NCI-H2196 (cell line): ENCODE data around the gene OSBPL10.
"Not testable (repeated sequence)": the region's sequence is repeated elsewhere in the genome, so short reads cannot be mapped to it uniquely, and the experiment has no call there.

ENCODE experiments used
- DNase-seq: peaks from one replicate; lab custom pipeline; 2025; ENCODE audit not compliant: unreplicated experiment; lab: John Stamatoyannopoulos, UW

OSBPL10 gene, protein sequence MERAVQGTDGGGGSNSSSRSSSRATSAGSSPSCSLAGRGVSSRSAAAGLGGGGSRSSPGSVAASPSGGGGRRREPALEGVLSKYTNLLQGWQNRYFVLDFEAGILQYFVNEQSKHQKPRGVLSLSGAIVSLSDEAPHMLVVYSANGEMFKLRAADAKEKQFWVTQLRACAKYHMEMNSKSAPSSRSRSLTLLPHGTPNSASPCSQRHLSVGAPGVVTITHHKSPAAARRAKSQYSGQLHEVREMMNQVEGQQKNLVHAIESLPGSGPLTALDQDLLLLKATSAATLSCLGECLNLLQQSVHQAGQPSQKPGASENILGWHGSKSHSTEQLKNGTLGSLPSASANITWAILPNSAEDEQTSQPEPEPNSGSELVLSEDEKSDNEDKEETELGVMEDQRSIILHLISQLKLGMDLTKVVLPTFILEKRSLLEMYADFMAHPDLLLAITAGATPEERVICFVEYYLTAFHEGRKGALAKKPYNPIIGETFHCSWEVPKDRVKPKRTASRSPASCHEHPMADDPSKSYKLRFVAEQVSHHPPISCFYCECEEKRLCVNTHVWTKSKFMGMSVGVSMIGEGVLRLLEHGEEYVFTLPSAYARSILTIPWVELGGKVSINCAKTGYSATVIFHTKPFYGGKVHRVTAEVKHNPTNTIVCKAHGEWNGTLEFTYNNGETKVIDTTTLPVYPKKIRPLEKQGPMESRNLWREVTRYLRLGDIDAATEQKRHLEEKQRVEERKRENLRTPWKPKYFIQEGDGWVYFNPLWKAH

DNA sequence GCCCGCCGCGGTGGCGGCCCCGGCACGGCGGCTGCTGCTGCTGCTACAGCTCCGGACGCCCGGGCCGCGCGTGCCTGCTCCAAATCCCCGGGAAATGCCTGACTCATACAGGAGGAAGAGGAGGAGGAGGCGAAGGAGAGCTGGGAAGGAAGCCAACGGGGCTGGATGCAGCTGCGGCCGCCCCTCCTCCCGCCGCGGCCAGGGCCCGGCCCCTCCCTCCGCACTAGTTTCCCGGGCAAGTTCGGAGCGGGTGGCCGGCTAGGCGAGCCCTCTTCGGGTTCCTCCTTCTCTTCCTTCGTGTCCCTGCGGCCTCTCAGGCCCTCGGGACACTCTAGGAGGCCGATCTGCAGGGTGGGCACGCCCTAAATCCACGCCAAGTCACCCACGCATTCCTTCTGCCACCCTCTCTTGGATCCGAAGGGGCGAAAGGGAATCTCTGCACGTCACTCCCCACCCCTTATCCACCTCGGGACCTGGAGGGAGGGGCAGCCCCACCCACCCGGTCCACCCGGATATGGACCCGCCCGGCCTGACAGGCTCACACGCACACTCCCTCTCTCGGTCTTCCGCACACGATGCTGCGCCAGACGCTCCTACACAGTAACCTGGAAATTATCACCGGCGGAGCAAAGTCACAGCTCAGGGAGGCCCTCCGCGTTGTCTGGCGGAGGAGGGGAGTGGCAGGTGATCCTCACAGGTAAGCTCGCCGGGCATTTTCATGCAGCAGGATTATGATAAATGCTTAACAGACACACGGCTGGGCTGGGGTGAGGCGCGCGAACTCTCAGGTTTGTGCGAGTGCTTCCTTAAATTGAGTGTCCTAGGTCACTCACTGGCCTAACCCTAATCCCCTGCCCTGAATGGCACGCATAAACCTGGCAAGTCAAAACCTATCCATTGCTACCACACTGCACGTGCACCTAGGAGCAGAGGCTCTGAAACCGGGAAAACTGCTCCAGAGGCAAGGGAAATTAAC, at the start of gene OSBPL10, which contains the start of gene ZNF860:
TSS of gene OSBPL10 (minus strand) at position 57 of the 976 bp plus-strand sequence. CDS start 83 bp downstream, outside the sequence.
TSS of gene ZNF860 (plus strand) at position 545 of the 976 bp plus-strand sequence. CDS start 7,330 bp downstream, outside the sequence.
- DNase-seq = peak; percentile 28

DNA sequence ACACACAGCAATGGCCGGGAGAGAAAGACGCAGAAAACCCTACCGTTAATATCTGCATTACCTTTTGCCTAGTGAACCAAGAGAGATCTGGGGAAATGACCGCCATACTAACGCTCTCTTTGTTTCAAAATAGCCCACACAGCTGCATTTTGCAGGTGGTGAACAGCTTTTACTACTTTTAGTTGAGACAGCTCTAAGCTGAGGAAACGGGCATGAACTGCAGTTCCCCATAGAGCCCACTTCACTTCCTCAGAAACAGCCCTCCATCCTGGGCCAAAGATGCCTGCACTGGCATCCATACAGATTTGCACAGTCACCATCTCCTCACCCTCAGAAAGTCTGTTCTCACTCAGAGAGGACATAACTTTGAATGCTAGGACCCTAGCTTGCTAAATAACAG, 45.5 kb upstream of the OSBPL10 start:
- no peak for DNase-seq

DNA sequence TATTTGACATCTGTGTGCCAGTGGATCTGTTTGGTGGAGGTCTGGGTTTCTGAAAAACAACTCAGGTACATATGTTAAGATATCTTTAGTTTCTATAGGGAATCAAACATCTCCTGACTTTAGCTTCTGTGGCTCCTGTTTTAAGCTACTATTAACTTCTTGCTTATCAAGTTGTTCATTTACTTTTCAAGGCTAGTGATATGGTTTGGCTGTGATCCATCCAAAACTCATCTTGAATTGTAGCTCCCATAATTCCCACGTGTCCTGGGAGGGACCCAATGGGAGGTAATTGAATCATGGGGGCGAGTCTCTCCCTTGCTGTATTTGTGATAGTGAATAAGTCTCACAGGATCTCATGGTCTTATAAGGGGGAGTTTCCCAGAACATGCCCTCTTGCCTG, 41.9 kb upstream of the OSBPL10 start:
- no peak for DNase-seq

DNA sequence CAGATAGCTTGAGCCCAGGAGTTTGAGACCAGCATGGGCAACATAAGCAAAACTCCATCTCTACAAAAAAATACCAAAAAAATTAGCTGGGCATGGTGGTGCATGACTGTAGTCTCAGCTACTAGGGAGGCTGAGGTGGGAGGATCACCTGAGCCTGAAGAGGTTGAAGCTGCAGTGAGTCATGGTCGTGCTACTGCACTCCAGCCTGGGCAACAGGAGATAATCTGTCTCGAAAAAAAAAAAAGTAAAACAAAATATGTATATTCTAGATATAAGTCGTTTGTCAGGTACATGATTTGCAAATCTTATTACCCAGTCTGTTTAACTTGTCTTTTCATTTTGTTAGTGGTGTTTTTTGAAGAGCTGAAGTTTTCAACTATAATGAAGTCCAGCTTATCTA, 40.7 kb upstream of the OSBPL10 start:
- no peak for DNase-seq

DNA sequence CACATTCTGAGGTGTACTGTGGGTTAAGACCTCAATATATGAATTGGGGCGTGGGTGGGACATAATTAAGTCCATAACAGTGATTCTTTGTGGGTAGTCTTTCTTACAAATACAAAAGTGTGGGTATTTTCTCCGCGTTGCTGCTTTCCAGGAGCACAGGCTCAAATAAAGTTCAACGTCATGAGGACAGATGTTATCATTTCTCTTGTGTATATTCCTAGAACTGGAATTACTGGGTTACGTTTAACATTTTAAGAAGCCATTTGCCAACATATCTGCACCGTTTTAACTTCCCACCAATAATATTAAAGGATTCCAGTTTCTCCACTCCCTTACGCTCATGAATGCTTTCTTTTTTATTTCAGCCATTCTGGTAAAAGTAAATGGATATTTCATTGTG, 40.1 kb upstream of the OSBPL10 start:
- no peak for DNase-seq

DNA sequence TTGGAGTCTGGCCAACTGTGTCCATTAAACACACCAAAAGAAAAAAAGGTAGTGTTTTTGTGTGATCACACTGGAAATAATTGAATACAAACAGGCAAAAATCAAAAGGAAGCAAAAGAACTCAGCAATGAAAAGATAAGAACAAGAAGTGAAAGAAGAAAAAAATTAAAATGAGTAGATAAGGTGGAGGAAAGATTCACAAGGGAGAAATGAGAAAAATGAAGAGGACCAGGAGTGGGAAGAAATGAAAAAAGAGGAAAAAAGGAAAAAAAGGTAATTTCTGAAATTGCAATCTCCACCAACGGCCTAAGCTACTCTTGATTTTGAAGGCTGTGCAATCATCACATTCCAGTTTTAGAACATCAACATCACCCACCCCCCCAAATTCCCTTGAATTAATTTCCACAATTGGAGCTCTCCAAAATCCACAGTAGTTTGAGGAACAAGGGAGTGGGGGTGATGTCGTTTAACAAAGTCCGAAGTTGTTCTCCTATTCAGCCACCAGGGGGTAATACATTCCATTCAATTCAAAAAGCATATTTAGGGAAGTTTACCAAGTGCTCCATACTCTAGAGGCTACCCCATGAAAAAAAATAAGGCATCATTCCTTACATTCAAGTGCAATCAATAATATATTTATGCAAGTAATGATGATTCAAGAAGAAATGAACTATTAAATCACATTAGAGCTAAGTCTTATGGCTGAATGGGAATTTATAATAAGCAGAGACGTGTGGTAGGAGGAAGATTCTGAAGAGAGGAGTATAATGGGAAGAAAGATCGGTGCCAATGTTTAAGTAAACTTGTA, 37.9 kb upstream of the OSBPL10 start:
- peak; percentile 4 for DNase-seq

DNA sequence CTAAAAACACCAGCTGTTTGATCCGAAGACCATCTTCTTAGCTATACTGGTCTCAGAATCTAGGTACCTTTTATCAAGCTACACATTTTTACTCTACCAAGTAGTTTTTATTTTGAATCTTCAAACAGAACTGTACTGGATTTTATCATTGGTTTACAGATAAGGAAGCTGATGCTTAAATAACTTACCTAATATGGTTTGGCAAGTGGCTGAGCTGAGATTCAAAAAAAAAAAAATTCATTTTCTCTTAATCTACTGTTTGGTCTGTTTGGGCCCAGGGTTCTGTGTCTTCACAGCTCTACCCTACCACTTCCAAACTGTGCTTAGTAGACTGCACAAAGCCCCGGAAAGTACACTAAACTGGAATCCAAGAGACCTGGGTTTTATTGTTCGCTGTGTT, 36.2 kb upstream of the OSBPL10 start:
- DNase-seq = no peak

DNA sequence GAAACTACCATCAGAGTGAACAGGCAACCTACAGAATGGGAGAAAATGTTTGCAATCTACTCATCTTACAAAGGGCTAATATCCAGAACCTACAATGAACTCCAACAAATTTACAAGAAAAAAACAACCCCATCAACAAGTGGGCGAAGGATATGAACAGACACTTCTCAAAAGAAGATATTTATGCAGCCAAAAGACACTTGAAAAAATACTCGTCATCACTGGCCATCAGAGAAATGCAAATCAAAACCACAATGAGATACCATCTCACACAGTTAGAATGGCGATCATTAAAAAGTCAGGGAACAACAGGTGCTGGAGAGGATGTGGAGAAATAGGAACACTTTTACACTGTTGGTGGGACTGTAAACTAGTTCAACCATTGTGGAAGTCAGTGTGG, 34.6 kb upstream of the OSBPL10 start:
- DNase-seq = not testable (repeated sequence)

DNA sequence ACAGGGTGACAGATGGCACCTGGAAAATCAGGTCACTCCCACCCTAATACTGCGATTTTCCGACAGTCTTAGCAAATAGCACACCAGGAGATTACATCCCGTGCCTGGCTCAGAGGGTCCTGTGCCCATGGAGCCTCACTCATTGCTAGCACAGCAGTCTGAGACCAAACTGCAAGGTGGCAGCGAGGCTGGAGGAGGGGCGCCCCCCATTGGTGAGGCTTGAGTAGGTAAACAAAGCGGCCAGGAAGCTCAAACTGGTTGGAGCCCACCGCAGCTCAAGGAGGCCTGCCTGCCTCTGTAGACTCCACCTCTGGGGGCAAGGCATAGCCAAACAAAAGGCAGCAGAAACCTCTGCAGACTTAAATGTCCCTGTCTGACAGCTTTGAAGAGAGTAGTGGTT, 29.6 kb upstream of the OSBPL10 start:
- DNase-seq = not testable (repeated sequence)

DNA sequence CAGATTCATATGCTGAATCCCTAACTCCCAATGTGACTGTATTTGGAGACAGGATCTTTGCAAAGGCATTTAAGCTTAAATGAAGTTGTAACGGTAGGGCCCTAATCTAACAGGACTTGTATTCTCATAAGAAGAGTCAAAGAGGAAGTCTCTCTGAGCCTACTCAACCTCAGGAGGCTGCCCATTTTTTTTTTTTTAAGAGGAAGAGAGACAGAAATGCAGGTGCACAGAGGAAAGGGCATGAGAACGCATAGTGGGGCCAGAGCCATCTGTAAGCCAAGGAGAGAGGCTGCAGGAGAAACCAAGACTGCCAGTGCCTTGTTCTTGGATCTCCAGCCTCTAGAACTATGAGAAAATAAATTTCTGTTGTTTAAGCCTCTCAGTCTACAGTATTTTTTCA, 28.9 kb upstream of the OSBPL10 start:
- DNase-seq = no peak

DNA sequence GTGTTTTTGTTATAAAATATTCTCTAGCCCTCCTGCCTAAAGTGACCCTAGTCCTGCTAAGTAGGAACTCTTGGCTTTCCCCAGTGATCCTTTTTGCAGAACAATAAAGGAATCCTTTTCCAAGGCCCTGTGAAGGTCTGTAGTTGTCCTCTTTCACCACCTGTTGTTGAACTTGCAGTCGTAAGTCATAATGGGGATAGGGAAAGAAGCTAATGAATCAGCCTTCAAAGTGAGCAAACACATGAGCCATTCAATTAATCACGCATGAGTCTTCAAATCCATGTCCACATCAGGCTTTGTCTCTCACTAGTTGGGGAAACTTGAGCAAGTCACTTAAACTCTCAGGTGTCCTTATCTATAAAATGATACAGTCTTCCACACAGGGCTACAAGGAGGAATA, 28.0 kb upstream of the OSBPL10 start:
- no peak for DNase-seq

DNA sequence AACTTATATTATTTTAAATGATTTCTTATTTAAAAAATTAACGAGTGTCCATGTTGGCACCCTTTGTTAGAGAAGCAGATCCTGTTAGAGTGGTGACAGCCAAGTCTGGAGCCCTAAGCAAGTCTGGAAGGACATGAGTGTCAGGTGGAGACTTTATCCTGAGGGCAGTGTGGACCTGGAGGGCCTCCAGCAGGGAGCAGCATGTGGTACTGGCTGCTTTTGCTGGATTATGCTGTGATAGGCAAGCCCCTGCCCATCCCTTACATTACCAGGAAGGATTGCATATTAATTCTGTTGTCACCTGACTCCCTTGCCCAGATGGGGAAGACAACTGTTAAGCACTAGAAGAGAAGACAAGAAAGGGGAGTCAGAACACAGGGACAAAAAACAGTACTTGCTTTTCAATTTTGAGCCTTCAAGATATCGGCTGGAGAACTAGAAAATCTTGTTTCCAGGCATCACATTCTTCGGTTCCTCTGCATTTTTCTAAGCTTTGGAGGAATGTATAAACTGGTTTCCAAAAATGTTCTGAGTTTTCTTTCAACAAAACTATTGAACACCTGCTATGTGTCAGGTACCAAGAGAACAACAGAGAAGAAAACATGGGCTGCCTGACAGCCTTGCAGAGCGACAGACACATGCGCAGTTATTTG, 23.2 kb upstream of the OSBPL10 start:
- no peak for DNase-seq

DNA sequence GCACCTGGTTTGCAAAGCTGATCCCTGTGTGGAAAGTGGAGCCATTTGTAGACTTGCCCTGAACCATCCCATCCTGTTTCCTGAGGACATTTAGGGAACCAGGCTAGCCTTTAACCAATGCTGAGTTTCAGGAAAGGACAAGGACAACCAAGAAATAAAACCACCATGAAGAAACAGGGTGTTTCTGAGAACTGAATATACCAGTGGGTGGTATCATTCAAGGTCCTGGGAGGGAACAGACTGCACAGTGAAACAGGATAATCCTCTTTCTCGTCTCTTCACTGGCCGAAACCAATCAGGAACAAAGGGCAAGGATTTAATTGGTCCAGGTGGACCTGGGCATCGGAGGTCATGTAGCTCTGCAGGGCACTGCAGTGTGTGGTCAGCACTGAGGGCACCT, 22.3 kb upstream of the OSBPL10 start:
- no peak for DNase-seq

DNA sequence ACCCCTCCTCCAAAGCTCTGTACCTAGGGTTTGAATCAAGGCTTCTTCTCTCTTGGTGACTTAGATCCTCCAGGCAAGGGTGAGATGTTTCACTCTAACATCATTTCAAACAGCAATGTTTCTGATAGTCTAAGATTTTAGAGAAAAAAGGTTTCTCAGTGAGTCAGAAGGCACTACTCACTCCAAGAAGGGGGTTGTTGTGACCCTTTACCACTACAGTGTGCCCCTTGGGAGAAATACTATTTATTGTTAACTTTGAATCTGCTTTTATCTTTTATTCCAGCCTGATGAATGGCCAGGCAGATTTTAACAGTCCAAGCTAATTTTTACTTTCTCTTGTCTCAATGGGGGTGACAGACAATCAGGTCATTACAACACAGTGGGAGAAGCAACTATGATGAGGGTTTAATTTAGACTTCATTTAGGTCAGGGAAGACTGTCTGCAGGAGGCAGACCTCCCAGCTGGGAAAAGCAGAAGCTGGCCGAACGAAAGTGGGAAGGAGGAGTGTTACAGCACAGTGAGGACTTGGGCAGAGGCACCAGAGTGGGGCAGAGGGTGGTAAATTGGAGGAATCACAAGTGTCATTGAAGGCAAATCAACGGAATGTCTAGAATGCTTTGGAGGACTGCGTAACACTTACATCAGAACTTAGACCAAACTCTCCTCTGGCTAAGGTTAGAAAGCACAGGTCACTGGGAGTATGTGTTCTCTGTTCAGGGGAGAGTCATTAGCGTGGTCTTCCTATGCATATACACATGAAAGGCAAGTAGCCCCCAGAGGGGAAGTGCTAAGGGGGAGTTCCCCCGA, 21.7 kb upstream of the OSBPL10 start:
- DNase-seq = no peak

DNA sequence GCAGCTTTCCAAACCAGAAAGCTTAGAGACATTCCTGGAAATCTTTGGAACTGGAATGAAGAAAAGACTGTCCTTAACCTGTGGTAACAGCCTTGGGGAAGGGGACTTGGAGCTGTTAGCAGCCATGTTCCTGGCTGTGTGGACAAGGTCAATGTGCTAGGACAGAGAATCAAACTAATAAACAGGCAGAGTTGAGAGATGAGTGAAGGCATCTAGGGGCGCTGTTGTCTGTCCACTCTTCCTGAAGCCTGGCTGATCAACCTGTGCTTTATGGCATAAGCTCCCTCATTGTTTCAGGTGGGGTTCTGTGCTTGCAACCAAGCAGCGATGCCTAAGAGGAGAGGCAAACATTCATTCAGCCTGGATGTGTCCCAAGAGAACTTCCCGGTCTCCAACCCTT, 19.8 kb upstream of the OSBPL10 start:
- no peak for DNase-seq

DNA sequence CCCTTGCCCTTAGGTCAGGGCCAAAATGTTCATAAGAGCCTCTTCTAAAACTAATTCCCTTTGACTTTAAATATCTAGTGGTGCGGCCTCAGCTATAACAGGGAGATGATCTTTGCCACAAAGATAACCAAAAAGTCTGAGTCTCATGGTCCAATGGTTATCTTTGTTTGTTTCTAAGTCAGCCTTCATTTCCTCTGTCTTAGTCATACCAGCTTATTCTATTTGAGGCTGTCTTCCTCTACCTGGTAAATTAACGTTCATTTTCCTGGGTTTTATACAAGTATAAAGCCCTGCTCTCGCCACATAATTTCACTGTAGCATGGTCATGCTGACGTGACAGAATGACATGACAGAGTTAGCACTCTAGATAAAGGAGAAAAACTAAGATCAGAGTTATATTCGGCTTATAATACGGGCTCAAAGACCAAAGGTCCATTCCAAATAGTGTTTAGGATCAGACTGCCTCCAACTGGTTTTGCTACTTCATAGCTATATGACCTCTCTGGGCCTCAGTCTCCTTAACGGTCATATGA, 18.9 kb upstream of the OSBPL10 start:
- DNase-seq = no peak

DNA sequence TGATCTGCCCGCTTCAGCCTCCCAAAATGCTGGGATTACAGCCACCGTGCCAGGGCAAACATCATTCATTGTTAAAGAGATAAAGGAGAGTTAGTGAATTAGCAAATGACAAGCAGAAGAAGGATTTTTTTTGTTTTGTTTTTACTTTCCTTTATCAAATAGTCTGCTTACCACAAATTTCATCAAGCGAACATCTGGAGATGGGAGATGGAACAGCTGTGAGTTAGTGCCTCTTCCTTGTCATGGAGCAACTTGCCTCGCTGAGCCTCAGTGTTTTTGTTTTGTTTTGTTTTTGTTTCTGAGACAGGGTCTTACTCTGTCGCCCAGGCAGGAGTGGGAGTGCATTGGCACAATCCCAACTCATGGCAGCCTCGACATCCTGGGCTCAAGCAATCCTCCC, 16.4 kb upstream of the OSBPL10 start:
- DNase-seq = no peak

DNA sequence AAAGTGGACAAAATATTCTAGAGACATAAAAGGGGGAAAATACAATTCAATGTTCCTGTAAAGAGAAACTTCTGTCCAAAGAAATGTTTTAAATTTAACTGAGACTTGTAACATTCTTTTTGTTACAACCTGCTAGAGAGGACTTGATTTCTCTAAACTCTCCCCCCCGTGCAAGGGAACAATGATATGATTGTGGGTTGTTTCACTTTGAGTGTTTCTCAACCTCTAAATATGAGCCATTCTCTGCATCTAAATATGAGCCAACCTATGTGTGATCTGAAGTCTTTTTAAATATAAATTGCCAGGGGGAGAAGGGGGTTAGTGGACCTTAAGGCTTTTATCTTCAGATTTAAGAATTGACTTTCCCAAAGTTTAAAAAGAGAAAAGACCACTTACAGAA, 15.1 kb upstream of the OSBPL10 start:
- no peak for DNase-seq

DNA sequence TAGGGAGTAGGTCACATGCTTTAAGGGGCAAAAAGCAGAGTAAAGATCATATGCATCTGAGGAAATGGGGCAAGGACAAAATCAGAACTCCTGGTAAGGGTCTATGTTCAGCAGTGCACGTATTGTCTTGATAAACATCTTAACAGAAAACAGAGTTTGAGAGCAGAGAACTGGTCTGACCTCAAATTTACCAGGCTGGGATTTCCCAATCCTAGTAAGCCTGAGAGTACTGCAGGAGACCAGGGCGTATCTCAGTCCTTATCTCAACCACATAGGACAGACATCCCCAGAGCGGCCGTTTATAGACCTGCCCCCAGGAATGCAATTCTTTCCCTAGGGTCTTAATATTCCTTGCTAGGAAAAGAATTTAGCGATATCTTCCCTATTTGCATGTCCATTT, 14.0 kb upstream of the OSBPL10 start:
- DNase-seq = not testable (repeated sequence)
